ENCODE results near the gene IQCB1. TPM values are rescaled to one million over a fixed set of nuclear protein-coding genes. Genes with fewer than 3 reads are reported as not detected.

The IQCB1 gene
- total RNA-seq, 1 experiment from 2014 or later = 20.1 TPM

DNA sequence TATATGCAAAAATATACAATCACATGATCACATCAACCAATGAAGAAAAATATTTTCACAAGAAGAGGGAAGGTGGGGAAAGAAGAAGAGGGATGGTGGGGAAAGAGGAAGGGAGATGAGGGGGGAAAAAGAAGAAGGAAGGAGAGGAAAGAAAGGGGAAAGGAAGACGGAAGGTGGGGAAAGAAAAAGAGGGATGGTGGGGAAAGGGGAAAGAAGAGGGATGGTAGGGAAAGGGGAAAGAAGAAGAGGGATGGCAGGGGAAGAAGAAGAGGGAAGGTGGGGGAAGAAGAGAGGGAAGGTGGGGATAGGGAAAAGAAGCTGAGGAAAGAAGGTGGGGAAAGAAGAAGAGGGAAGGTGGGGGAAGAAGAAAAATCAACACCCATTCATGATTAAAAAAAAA is 82.1 kb downstream of the IQCB1 start:
- Histone ChIP-seq H3K27ac (ENCODE audit: low read length) (no peak overlapping the region), H3K4me3 (ENCODE audit: low read depth in 2 of 2, low read length in 2 of 2) (no peak overlapping the region), H3K36me3 (ENCODE audit: control insufficient read depth, insufficient read depth, low read length) (peaks cover 8% of the 10 kb centered on the region; the same call in 1 of the 2 replicates), H3K4me1 (ENCODE audit: control insufficient read depth, insufficient read depth, low read length) (peaks cover 13% of the 10 kb centered on the region), H3K9me3 (ENCODE audit: control insufficient read depth, insufficient read depth, low read depth, low read length) (no peaks in the 10 kb centered on the region), H3K27me3 (ENCODE audit: control insufficient read depth, insufficient read depth, low read length) (no peaks in the 10 kb centered on the region; the same call in 1 of the 2 replicates)
- no peak for DNase-seq (ENCODE audit: low read depth, low spot score)
- no TSS peak for BruUV-seq (replicated peaks)
- CTCF ChIA-PET = no interaction called here
- TF ChIP-seq TCF7L2 (IDR thresholded peaks at IDR 0.05; ENCODE audit: low read depth, low read length) = no peak
- no peak for TF ChIP-seq SIN3A (IDR thresholded peaks at IDR 0.05; ENCODE audit: borderline replicate concordance, insufficient read depth, low read depth, low read length)
- TF ChIP-seq POLR2AphosphoS5 (IDR thresholded peaks at IDR 0.05; ENCODE audit: low read depth, low read length) = no peak
- TF ChIP-seq, protein P1, sequence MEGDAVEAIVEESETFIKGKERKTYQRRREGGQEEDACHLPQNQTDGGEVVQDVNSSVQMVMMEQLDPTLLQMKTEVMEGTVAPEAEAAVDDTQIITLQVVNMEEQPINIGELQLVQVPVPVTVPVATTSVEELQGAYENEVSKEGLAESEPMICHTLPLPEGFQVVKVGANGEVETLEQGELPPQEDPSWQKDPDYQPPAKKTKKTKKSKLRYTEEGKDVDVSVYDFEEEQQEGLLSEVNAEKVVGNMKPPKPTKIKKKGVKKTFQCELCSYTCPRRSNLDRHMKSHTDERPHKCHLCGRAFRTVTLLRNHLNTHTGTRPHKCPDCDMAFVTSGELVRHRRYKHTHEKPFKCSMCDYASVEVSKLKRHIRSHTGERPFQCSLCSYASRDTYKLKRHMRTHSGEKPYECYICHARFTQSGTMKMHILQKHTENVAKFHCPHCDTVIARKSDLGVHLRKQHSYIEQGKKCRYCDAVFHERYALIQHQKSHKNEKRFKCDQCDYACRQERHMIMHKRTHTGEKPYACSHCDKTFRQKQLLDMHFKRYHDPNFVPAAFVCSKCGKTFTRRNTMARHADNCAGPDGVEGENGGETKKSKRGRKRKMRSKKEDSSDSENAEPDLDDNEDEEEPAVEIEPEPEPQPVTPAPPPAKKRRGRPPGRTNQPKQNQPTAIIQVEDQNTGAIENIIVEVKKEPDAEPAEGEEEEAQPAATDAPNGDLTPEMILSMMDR (IDR thresholded peaks at IDR 0.05) = no peak
- TF ChIP-seq, protein P2, sequence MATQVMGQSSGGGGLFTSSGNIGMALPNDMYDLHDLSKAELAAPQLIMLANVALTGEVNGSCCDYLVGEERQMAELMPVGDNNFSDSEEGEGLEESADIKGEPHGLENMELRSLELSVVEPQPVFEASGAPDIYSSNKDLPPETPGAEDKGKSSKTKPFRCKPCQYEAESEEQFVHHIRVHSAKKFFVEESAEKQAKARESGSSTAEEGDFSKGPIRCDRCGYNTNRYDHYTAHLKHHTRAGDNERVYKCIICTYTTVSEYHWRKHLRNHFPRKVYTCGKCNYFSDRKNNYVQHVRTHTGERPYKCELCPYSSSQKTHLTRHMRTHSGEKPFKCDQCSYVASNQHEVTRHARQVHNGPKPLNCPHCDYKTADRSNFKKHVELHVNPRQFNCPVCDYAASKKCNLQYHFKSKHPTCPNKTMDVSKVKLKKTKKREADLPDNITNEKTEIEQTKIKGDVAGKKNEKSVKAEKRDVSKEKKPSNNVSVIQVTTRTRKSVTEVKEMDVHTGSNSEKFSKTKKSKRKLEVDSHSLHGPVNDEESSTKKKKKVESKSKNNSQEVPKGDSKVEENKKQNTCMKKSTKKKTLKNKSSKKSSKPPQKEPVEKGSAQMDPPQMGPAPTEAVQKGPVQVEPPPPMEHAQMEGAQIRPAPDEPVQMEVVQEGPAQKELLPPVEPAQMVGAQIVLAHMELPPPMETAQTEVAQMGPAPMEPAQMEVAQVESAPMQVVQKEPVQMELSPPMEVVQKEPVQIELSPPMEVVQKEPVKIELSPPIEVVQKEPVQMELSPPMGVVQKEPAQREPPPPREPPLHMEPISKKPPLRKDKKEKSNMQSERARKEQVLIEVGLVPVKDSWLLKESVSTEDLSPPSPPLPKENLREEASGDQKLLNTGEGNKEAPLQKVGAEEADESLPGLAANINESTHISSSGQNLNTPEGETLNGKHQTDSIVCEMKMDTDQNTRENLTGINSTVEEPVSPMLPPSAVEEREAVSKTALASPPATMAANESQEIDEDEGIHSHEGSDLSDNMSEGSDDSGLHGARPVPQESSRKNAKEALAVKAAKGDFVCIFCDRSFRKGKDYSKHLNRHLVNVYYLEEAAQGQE (IDR thresholded peaks at IDR 0.05; ENCODE audit: insufficient read depth in 1 of 2, low read depth in 2 of 2, low read length in 1 of 2) = no peak
- POLR2A ChIA-PET = no interaction called here
- intact Hi-C loops (cut with micrococcal nuclease; ENCODE audit: unreplicated experiment) (no loop called here), in situ Hi-C loops (cut with HindIII; ENCODE audit: low pct_unique_long_range_greater_than_20kb, low sequenced_read_pairs) (no loop called here)
- ATAC-seq = no peak

DNA sequence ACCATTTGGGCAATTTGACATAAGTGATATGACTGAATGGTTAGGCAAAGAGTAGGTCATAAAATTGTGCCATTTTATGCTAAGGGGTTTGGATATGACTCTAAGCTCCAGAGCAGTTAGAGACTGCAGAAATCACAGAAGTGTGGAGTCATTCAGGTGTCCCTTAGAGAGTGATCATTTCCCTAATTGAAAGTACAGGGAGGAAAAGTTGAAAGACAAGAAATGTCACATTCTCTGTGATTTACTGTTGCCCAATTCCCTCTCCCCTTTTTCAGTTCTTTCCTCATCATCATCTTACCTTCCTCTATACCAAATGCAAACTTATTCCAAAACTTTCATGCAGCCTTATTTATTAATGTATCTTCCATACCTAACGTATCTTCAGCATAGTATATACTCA is 82.6 kb downstream of the IQCB1 start:
- POLR2A ChIA-PET = no interaction called here
- intact Hi-C loops (cut with micrococcal nuclease; ENCODE audit: unreplicated experiment) = no loop called here

More for the DNA sequence above, 82.6 kb downstream of the IQCB1 start:
- BruUV-seq (replicated peaks) = no TSS peak
- Histone ChIP-seq H3K4me3 (ENCODE audit: low read depth in 2 of 2, low read length in 2 of 2) (no peak overlapping the region), H3K27ac (ENCODE audit: low read length) (no peak overlapping the region), H3K4me1 (ENCODE audit: control insufficient read depth, insufficient read depth, low read length) (peaks cover 17% of the 10 kb centered on the region), H3K36me3 (ENCODE audit: control insufficient read depth, insufficient read depth, low read length) (peaks cover 8% of the 10 kb centered on the region; the same call in 1 of the 2 replicates), H3K27me3 (ENCODE audit: control insufficient read depth, insufficient read depth, low read length) (no peaks in the 10 kb centered on the region; the same call in 1 of the 2 replicates), H3K9me3 (ENCODE audit: control insufficient read depth, insufficient read depth, low read depth, low read length) (no peaks in the 10 kb centered on the region)
- TF ChIP-seq SIN3A (IDR thresholded peaks at IDR 0.05; ENCODE audit: borderline replicate concordance, insufficient read depth, low read depth, low read length) (no peak), POLR2AphosphoS5 (IDR thresholded peaks at IDR 0.05; ENCODE audit: low read depth, low read length) (no peak), TCF7L2 (IDR thresholded peaks at IDR 0.05; ENCODE audit: low read depth, low read length) (no peak)
- TF ChIP-seq, protein P2 (IDR thresholded peaks at IDR 0.05; ENCODE audit: insufficient read depth in 1 of 2, low read depth in 2 of 2, low read length in 1 of 2) = no peak
- TF ChIP-seq, protein P1 (IDR thresholded peaks at IDR 0.05) = no peak
- CTCF ChIA-PET = no interaction called here
- ATAC-seq (no peak), DNase-seq (ENCODE audit: low read depth, low spot score) (no peak)
- in situ Hi-C loops (cut with HindIII; ENCODE audit: low pct_unique_long_range_greater_than_20kb, low sequenced_read_pairs) = no loop called here
